Erythroblast (primary cell): ENCODE measurements around the gene KRTAP10-1.

Experiments
- GATA1 ChIP-seq: IDR thresholded peaks from 2 replicates; pipeline ENCODE4 v1.6.1; 2011; ENCODE audit warnings: low read depth, mild to moderate bottlenecking, control low read depth, low read length, moderate library complexity
- POLR2A ChIP-seq: IDR thresholded peaks from 2 replicates; pipeline ENCODE4 v1.6.1; 2011; ENCODE audit warnings: mild to moderate bottlenecking, low read length

DNA sequence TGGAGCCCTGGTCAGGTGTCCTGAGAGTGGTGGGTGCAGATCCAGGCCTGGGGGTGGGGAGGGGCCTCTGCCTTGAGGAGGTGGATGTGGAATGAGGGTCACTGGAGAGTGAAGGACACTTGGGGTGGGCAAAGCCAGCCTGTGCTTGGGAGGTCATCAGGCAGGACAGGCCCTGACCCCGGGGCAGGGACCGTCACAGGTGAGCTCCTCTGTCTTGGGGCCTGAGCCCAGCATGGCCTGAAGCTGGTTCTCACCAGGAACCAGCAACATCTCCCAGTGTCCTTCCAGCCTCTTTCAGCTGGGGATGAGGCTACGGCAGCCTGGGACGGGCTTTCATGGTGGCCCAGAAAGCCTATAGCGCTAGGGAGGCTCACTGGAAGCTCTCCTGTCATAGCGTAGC is 12.1 kb upstream of the KRTAP10-1 start:
- no peak for TF ChIP-seq POLR2A
- no peak for TF ChIP-seq GATA1
